A673 (cell line): ENCODE measurements around the gene TRIML1.

ENCODE experiments used
- CTCF ChIP-seq: fragments of 300-800, 200-600 bp; sonication (generic); conservative IDR thresholded peaks from 2 replicates; pipeline ENCODE4 v1.5.1; 2017; ENCODE audit warnings: low read depth, mild to moderate bottlenecking, antibody characterized with exemption, low read length, moderate library complexity, mixed read lengths
- EZH2 ChIP-seq: fragments of 200-600 bp; sonication (generic); IDR thresholded peaks from 2 replicates; pipeline ENCODE4 v1.6.1; 2017; ENCODE audit warnings: borderline replicate concordance, low read depth, mild to moderate bottlenecking, mixed read lengths, antibody characterized with exemption, low read length; ENCODE audit not compliant: poor library complexity, severe bottlenecking

- TF ChIP-seq CTCF (no peak), EZH2 (no peak)
Observed at GRCh38 chr4:188132232-188132631, 7.0 kb upstream of the TRIML1 start.
